ENCODE data around the gene PTPN12. TPM values are rescaled to one million over a fixed set of nuclear protein-coding genes. Genes with fewer than 3 reads are reported as not detected.
"Not testable (repeated sequence)": the region's sequence is repeated elsewhere in the genome, so short reads cannot be mapped to it uniquely, and the experiment has no call there.

Gene PTPN12
- total and polyA plus RNA-seq, 3 experiments from 2014 or later: 4.8 to 12.5 (median 11.3) TPM

DNA sequence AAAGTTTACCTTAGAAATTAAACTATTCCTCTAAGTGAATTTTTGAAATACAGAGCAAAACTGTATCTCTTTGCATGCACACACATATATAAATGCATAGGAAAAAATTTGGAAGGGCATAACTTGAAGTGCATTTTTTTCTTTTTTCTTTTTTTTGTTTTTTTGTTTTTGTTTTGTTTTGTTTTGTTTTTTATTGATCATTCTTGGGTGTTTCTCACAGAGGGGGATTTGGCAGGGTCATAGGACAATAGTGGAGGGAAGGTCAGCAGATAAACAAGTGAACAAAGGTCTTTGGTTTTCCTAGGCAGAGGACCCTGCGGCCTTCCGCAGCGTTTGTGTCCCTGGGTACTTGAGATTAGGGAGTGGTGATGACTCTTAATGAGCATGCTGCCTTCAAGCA lies 4.4 kb upstream of the PTPN12 start:
- DNase-seq; H3K4me3 ChIP-seq (ENCODE audit: low read length); POLR2A ChIA-PET; H3K9me3 Mint-ChIP-seq; H3K27me3 ChIP-seq (ENCODE audit: insufficient read depth, low read length, poor library complexity, severe bottlenecking); H3K27me3 Mint-ChIP-seq; H3K9me3 ChIP-seq (ENCODE audit: low read length); H3K4me1 Mint-ChIP-seq; CTCF ChIA-PET; H3K36me3 Mint-ChIP-seq; H3K36me3 ChIP-seq (ENCODE audit: insufficient read depth, low read length); H3K27ac ChIP-seq (ENCODE audit: low read depth, low read length); H3K4me1 ChIP-seq (ENCODE audit: insufficient read depth, low read length): not testable (repeated sequence)
- Mint-ChIP-seq H3K27ac (peak overlapping the region in 1 of 8 donors; percentile 69), H3K4me3 (peak overlapping the region in 2 of 7 donors; percentile 64 to 69)

DNA sequence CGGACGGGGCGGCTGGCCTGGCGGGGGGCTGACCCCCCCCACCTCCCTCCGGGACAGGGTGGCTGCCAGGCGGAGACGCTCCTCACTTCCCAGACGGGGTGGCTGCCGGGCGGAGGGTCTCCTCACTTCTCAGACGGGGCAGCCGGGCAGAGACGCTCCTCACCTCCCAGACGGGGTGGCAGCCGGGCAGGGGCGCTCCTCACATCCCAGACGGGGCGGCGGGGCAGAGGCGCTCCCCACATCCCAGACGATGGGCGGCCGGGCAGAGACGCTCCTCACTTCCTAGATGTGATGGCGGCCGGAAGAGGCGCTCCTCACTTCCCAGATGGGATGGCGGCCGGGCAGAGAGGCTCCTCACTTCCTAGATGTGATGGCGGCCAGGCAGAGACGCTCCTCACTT lies 3.0 kb upstream of the PTPN12 start:
- H3K9me3 ChIP-seq (ENCODE audit: low read length); H3K4me3 ChIP-seq (ENCODE audit: low read length); H3K27me3 ChIP-seq (ENCODE audit: insufficient read depth, low read length, poor library complexity, severe bottlenecking); DNase-seq; H3K4me1 ChIP-seq (ENCODE audit: insufficient read depth, low read length); H3K27me3 Mint-ChIP-seq; H3K36me3 Mint-ChIP-seq; CTCF ChIA-PET; POLR2A ChIA-PET; H3K36me3 ChIP-seq (ENCODE audit: insufficient read depth, low read length); H3K9me3 Mint-ChIP-seq; H3K27ac Mint-ChIP-seq; H3K27ac ChIP-seq (ENCODE audit: low read depth, low read length): not testable (repeated sequence)
- peaks cover 17 to 21% (median 18%) of the 10 kb centered on the region in 3 donors for H3K4me1 Mint-ChIP-seq
- H3K4me3 Mint-ChIP-seq: peak overlapping the region in 1 of 7 donors; percentile 36

DNA sequence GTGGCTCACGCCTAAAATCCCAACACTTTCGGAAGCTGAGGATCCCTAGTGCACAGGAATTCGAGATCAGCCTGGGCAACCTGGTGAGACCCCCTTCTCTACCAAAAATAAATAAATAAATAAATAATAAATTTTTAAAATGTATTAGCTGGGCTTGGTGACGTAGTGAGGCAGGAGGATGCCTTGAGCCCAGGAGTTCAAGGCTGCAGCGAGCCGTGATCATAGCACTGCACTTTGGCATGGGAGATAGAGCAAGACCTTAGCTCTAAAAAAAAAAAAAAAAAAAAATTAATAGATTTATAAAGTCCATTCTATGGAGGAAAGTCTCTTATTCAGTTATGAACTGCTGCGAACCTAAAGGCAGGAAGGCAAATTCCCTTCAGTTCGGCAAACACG lies 1.1 kb upstream of the PTPN12 start:
- ChIA-PET CTCF (interaction anchor here (0.9 kb wide), 2 partner anchors 120 to 224 kb away, joined by 3 read pairs; partner anchors contain the start of gene GSAP), POLR2A (interaction anchor here (0.5 to 1.2 kb wide), 5 partner anchors 22 to 1030 kb away, joined by 3 to 5 read pairs (median 3); partner anchors contain the start of gene GSAP)
- peak overlapping the region; percentile 86 for H3K4me3 ChIP-seq (ENCODE audit: low read length)
- Mint-ChIP-seq H3K27ac (peak overlapping the region in 6 of 8 donors; percentile 88 to 99 (median 93)), H3K36me3 (peaks cover 0 to 8% (median 0%) of the 10 kb centered on the region in 3 donors), H3K9me3 (no peaks in the 10 kb centered on the region), H3K4me3 (peak overlapping the region; percentile 95 to 99 (median 98)), H3K27me3 (no peaks in the 10 kb centered on the region), H3K4me1 (peaks cover 17 to 26% (median 19%) of the 10 kb centered on the region in 3 donors)
- H3K27me3 ChIP-seq (ENCODE audit: insufficient read depth, low read length, poor library complexity, severe bottlenecking): no peaks in the 10 kb centered on the region
- H3K4me1 ChIP-seq (ENCODE audit: insufficient read depth, low read length): no peaks in the 10 kb centered on the region
- peak overlapping the region; percentile 66 for H3K27ac ChIP-seq (ENCODE audit: low read depth, low read length)
- no peak for DNase-seq
- no peaks in the 10 kb centered on the region for H3K9me3 ChIP-seq (ENCODE audit: low read length)
- H3K36me3 ChIP-seq (ENCODE audit: insufficient read depth, low read length): no peaks in the 10 kb centered on the region

DNA sequence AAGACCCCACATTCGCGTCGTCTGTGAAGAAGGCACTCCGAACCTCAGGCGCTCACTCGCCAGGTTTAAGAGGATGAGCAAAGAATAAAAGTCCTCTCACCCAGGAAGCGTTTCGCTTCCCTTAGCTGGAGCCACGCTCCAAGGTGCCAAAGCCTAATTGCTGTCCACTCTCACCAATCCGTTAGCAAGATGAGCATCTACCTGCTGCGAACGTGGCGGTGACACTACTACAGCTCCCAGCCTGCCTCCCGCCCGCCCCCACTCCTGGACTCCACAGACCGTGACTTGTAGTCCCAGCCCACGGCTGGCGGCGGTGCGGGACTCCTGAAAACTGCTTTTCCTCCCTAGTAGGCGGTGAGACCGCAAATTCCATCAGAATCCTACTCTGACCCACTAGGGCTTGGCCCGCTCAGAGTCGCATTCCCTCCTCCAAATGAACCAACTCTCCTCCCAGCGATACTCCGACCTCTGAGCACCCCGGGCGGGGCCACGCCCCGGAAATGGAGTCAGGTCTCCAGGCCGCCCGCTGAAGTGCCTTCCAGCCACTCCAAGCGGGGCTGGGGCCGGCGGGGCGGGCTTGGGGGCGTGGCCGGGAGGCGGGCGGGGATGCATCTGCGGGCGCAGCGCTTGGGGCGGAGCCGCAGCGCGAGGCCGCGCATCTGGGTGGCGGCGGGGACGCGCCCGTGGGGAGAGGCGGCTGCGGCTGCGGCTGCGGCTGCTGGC lies 521 bp upstream of the PTPN12 start:
- H3K27ac Mint-ChIP-seq: peak overlapping the region; percentile 64 to 99 (median 93)
- H3K27me3 Mint-ChIP-seq: no peaks in the 10 kb centered on the region

DNA sequence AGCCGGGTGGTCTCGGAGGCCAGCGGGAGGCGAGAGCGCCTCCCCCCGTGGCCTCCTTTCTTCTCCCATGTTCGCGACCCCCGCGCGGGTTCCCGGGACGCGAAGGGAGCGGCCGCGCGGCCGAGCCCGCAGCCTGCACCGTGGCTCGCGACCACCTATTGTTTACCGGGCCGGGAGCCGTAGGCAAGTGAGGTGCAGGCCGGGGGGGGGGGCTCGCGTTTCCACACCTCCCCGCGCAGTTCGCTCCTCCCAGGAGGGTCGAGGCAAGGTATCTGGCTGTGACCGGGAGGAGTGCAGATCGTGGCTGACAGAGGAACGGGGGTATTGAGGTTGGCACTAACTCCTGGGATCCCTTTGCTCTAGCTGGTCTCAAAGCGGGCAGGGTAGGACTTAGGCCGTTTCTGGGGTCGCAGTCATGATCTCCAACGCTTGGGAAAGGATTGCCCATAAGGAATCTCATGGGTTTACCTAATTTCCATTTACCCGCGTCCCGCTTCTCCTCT lies 734 bp downstream of the PTPN12 start:
- Histone ChIP-seq H3K27me3 (ENCODE audit: insufficient read depth, low read length, poor library complexity, severe bottlenecking) (no peaks in the 10 kb centered on the region), H3K27ac (ENCODE audit: low read depth, low read length) (peak overlapping the region; percentile 75), H3K9me3 (ENCODE audit: low read length) (no peaks in the 10 kb centered on the region), H3K4me3 (ENCODE audit: low read length) (peak overlapping the region; percentile 84), H3K36me3 (ENCODE audit: insufficient read depth, low read length) (no peaks in the 10 kb centered on the region), H3K4me1 (ENCODE audit: insufficient read depth, low read length) (peaks cover 2% of the 10 kb centered on the region)
- no peaks in the 10 kb centered on the region for H3K27me3 Mint-ChIP-seq
- H3K9me3 Mint-ChIP-seq: no peaks in the 10 kb centered on the region
- peak in 4 of 5 donors; percentile 9 to 53 (median 12) for DNase-seq
- peaks cover 0 to 8% (median 0%) of the 10 kb centered on the region in 3 donors for H3K36me3 Mint-ChIP-seq
- POLR2A ChIA-PET: no interaction called here
- peak overlapping the region; percentile 45 to 84 (median 80) for H3K27ac Mint-ChIP-seq
- H3K4me3 Mint-ChIP-seq: peak overlapping the region; percentile 89 to 99 (median 91)
- peaks cover 25 to 42% (median 33%) of the 10 kb centered on the region in 3 donors for H3K4me1 Mint-ChIP-seq
- CTCF ChIA-PET: no interaction called here

More for the DNA sequence above, 521 bp upstream of the PTPN12 start:
- peak overlapping the region; percentile 95 to 99 (median 98) for H3K4me3 Mint-ChIP-seq
- CTCF ChIA-PET: interaction anchor here (0.9 kb wide), 2 partner anchors 120 to 223 kb away, joined by 3 read pairs; partner anchors contain the start of gene GSAP
- Histone ChIP-seq H3K4me1 (ENCODE audit: insufficient read depth, low read length) (no peaks in the 10 kb centered on the region), H3K36me3 (ENCODE audit: insufficient read depth, low read length) (no peaks in the 10 kb centered on the region), H3K9me3 (ENCODE audit: low read length) (no peaks in the 10 kb centered on the region), H3K27me3 (ENCODE audit: insufficient read depth, low read length, poor library complexity, severe bottlenecking) (no peaks in the 10 kb centered on the region), H3K4me3 (ENCODE audit: low read length) (peak overlapping the region; percentile 86), H3K27ac (ENCODE audit: low read depth, low read length) (peak overlapping the region; percentile 66)
- peaks cover 0 to 8% (median 0%) of the 10 kb centered on the region in 3 donors for H3K36me3 Mint-ChIP-seq
- H3K9me3 Mint-ChIP-seq: no peaks in the 10 kb centered on the region
- peak; percentile 92 to 97 (median 94) for DNase-seq
- POLR2A ChIA-PET: interaction anchor here (0.5 to 1.2 kb wide), 2 partner anchors 93 to 162 kb away, joined by 3 read pairs; no protein-coding TSS in a partner anchor
- H3K4me1 Mint-ChIP-seq: peaks cover 18 to 30% (median 21%) of the 10 kb centered on the region in 3 donors

DNA sequence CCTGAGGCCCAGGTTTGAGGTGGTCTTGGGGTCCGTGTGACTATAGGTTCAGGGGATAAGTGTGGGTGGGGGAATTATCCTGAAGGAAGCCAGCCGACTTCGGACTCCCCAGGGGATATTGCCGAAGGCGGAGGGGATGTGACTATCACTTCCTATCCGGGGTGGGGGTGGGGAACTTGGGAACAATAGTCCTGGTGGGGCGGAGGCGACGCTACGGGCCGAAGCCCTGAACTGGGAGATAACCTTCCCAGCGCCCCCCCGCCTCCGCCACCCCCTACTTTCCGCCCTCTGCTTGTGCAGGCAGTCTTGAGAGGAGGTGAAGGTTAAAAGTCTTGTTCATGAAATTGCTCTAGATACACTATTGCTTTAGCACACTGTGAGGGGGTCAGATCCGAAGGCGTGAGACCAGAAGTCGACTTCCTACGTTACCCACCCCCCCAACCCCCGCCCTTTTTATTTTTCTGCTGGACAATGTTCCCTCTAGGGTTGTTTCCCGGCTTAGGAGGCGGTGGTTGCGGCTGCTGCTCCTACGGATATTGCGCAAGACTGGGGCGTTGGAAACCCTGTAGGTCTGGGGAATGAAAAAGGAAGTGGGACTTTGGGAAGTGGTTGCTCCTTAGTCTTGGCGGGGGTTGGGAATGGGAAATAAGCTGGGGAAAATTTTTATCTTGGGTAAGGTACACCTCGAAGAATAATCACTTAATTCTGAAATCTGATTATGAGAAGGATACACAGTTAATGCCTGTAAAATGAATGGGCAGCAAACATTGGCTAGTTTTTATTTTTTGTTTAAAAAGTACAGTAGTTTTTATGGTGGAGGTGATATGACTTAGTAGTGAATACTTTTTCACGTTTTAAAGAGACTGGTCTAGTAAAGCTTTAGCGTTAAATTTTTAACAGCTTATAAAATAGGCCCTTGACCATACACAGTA lies 1.5 kb downstream of the PTPN12 start:
- H3K4me1 Mint-ChIP-seq: peaks cover 29 to 48% (median 40%) of the 10 kb centered on the region in 3 donors
- peaks cover 0 to 8% (median 0%) of the 10 kb centered on the region in 3 donors for H3K36me3 Mint-ChIP-seq
- H3K9me3 Mint-ChIP-seq: no peaks in the 10 kb centered on the region
- H3K4me3 Mint-ChIP-seq: peak overlapping the region; percentile 89 to 99 (median 91)
- H3K36me3 ChIP-seq (ENCODE audit: insufficient read depth, low read length): no peaks in the 10 kb centered on the region
- ChIA-PET POLR2A (no interaction called here), CTCF (interaction anchor here (1.5 kb wide), 1 partner anchor 9 kb away, joined by 4 read pairs; no protein-coding TSS in a partner anchor)
- H3K27me3 ChIP-seq (ENCODE audit: insufficient read depth, low read length, poor library complexity, severe bottlenecking): no peaks in the 10 kb centered on the region
- H3K27me3 Mint-ChIP-seq: no peaks in the 10 kb centered on the region
- H3K27ac ChIP-seq (ENCODE audit: low read depth, low read length): peak overlapping the region; percentile 75
- H3K27ac Mint-ChIP-seq: peak overlapping the region in 7 of 8 donors; percentile 45 to 84 (median 77)
- H3K4me3 ChIP-seq (ENCODE audit: low read length): peak overlapping the region; percentile 84
- peak in 1 of 5 donors; percentile 2 for DNase-seq
- no peaks in the 10 kb centered on the region for H3K9me3 ChIP-seq (ENCODE audit: low read length)
- peaks cover 3% of the 10 kb centered on the region for H3K4me1 ChIP-seq (ENCODE audit: insufficient read depth, low read length)

DNA sequence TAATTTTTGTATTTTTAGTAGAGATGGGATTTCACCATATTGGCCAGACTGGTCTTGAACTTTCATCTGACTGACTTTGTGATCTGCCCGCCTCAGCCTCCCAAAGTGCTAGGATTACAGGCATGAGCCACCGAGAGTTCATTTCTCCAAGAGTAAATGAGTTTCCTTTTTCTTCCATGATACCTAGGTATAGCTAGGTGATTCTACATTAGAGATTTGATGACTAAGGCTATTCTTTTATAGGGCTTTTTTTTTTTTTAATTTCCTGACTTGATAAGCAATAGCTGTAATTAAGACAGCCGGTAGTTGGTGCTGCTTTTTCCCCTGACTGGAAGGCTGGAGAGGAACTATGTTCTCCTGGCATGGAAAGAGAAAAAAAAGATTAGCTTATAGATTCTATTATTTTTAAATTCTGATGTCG lies 3.3 kb downstream of the PTPN12 start:
- Mint-ChIP-seq H3K4me3 (peak overlapping the region in 3 of 7 donors; percentile 42 to 99 (median 44)), H3K4me1 (peaks cover 38 to 59% (median 52%) of the 10 kb centered on the region in 3 donors), H3K9me3 (no peaks in the 10 kb centered on the region), H3K36me3 (peaks cover 0 to 8% (median 0%) of the 10 kb centered on the region in 3 donors), H3K27ac (peak overlapping the region in 2 of 8 donors; percentile 51 to 84), H3K27me3 (no peaks in the 10 kb centered on the region)
- no peaks in the 10 kb centered on the region for H3K27me3 ChIP-seq (ENCODE audit: insufficient read depth, low read length, poor library complexity, severe bottlenecking)
- H3K4me1 ChIP-seq (ENCODE audit: insufficient read depth, low read length): peaks cover 8% of the 10 kb centered on the region
- H3K9me3 ChIP-seq (ENCODE audit: low read length): no peaks in the 10 kb centered on the region
- CTCF ChIA-PET: no interaction called here
- no peak for DNase-seq
- no peak overlapping the region for H3K27ac ChIP-seq (ENCODE audit: low read depth, low read length)
- no peaks in the 10 kb centered on the region for H3K36me3 ChIP-seq (ENCODE audit: insufficient read depth, low read length)
- POLR2A ChIA-PET: no interaction called here
- H3K4me3 ChIP-seq (ENCODE audit: low read length): no peak overlapping the region
